NCI-H345 (cell line): ENCODE data around the gene ULBP1.
"Not testable (repeated sequence)": the region's sequence is repeated elsewhere in the genome, so short reads cannot be mapped to it uniquely, and the experiment has no call there.

ENCODE experiments used
- DNase-seq: peaks from one replicate; lab custom pipeline; 2025; lab: John Stamatoyannopoulos, UW

Gene ULBP1

DNA sequence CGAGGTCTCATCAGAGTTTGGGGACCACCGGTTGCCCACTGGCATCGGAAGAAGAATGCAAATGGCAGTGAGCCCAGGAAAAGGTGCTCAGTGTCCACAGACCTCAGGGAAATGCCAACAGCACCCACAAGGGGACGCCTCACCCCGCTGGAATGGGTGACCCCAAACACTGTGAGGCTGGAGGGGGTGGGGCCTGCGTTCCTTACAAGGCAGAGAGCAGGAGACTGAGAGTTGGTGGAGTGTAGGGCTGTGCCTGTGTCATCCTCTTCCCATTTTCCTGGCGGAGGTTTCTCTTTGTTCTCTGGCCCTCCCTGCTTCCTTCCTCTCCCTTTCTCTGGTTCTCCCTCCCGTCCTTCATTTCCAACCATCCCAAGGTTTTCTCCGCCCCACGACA, 9.8 kb upstream of the ULBP1 start:
- DNase-seq, result not testable (repeated sequence)

DNA sequence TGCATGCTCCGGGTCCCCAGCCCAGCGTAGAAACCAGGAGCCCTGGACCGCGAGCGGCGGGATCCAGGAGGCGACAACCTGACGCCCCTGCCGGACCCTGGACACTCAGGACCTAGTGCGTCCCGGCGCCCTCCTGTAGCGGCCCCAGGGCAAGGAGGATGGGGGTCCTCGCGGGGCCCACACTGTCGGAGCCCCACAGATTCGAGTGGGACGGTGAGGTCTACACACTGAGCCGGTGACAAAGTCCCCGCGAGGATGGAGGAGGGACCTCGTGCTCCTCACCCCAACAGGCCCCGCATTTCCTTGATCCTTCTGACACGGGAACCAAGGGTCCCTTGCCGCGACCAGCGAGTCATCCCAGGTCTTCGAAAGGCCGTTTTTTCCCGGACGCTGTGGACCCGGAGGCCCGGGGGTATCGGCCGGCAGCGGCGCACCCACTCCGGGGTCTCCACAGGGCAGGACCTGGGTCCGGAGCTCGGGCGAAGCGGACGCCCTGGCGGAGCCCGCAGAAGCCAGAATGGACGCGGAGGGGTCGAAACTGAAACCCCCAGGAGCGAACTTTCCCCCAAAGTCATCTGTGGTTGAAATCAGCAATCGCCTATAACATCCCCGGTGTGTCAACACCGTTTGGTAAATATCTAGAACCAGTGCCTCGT, 9.3 kb upstream of the ULBP1 start:
- DNase-seq, result not testable (repeated sequence)

DNA sequence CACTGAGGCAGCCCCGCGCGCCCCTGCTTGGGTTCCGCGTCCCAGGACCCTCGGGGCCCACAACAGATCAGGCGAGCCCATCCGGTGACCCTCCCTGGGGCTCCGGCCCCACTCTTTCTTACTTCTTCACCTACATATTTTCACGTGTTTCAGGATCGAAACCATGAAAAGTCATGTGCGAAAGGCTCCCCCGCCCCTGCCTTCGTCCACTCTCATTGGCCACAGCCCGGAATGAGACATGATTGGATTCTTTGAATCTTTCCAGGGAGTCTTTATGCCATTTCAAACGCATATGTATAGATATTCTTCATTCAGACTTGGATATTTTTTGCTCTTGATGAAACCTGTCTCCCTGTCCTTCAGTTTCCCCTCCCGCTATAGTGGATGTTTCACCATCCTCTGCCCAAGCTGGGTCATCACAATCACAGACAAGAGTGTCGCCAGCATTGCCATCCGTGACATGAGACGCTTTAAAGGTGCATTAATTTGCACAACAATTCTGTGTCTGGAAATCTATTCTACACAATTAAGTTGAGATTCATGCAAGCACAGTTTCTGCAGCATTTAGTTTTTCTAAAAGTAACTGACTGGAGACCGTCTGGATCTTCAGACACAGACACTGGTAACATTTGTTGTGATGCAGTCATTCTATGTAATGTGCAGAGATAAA, 8.6 kb upstream of the ULBP1 start:
- not testable (repeated sequence) for DNase-seq

DNA sequence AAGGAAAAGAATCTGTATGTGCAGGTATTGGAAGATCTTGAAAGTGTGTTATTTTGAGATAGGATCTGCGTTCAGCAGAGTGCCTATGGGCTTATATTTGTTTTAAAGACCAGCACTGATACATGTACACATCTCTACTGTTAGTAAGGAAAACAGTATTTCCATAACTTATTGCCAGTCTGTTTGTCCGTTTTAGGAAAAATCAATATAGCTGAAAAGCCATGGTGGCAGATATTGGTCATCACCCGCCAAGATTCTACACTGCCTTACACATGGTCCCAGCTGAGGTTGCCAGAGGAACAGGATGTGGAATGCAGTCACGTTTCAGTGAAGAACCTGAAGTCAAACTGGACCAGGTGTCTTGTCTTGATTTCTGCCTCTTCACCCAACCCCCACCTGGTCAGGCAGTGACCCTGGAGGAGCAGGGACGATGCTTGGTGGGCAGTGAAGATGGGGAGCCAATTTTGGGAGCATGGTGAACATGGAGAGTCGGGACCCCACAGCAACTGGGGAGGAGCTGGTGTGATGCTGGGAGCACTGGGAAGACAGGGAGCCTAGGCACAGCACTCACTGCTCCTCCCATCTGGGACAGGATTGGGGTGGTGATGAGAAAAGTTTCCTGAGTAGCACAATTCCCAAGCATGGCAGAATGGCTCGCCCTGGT, 8.0 kb upstream of the ULBP1 start:
- DNase-seq, result not testable (repeated sequence)

DNA sequence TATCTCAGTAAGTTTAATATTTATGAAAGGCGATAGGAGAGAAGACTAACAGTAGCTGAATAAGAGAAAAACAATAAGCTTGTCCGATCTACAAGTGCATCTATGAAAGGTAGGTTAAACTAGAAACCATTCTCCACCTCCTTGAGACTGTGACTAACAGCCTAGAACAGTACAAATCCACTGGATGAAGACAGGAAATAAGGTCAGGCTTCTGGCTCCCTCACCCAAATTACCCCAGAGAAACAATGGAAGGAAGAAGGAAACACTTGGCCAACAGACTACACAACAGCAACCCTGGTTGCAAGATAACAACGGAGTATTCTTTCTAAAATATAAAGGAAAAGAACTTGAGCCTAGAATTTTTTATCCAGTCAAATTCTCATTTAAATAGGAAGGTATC, 5.6 kb upstream of the ULBP1 start:
- not testable (repeated sequence) for DNase-seq

DNA sequence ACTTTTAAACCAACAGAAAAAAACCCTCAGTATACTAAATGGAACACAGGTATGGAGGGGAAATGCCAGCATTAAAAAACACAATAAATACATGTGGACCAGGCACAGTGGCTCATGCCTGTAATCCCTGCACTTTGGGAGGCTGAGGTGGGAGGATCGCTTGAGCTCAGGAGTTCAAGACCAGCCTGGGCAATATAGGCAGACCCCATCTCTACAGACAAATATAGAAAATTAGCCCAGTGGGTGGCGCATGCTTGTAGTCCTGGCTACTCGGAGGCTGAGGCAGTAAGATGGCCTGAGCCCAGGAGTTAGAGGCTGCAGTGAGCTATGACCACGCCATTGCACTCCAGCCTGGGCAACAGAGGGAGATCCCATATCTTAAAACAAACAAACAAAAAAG, 3.9 kb upstream of the ULBP1 start:
- not testable (repeated sequence) for DNase-seq

DNA sequence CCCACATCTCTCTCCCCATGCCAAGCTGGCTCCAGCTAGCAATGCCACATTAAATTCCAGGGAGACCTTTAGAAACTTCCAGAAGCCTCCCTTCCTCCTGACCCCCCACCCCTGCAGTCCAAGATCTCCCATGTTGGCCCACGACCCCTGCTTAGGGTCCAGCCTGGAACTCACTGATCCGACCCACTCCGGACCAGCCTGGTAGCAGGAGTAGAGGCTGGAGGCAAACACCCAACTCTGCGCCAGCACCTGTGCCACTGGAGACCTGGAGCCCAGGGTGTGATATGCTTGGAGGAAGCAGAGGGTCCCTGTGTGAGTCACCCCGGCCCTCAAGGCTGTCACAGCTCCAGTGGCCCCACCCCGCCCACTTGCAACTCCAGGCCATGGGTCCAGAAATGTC, 3.3 kb upstream of the ULBP1 start:
- no peak for DNase-seq

DNA sequence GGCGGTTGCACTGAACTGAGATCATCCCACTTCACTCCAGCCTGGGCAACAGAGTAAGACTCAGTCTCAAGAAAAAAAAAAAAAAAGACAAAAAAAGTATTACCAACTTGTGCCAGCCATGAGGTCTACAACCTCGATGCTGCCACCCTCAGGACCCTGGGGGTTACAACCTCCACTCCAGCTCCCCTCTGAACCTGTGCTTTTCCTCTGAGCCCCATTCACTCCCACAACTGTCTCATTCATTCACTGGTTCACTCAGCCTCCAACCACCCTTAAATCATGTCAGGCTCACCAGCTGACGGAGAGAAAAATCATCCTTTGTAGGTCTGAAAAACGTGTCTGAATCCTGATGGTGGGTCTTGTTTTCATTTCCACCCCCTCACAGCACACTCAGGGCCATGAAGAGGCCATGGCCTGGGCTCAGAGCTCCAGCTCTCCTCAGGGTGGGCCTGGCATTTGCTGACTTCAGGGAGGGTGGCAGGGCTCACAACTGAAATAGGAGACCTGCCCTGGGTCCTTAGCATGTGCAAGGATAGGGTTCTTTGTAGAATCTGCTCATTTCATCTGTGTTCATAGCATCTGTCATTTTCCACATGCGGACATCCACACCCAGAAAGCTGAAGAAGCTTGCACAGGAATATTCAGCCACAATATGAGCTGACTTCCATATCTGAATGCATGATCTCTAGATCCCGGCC, 1.9 kb upstream of the ULBP1 start:
- peak; percentile 7 for DNase-seq

DNA sequence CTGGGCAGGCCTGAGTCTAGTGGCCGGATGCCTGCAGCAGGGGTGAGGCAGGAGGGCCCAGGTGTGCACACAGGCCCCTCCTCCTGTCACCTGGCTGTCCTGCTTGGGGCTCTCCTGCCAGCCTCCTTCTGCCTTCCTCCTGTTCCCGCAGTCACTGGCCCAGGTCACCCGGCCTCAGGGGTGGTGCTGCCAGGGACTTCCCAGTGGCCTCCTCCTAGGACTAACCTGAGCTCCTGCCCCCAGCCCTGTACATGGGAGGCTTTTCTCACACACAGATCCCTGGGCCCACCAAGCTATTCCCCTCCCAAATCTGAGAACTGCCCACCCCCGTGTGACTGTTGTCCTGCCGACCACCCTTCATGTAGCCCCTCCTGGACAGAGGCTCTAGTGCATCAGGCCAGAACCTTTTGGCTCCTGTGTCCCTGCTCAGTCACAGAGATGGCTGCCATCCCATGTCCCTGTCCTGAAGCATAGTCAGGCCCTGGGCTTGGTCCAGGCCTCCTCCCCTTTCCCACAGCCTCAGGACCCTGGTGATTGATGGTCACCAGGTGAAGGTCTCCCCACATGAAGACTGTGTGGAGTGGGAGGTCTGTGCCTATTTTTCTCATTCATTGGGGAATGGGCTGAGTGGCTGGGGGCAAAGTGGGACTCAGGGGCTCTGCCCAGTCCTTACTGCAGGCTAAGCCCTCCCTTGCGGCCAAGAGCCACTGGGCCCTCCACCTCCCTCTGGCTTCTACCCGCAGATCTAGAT, 1.1 kb upstream of the ULBP1 start:
- DNase-seq, result no peak

DNA sequence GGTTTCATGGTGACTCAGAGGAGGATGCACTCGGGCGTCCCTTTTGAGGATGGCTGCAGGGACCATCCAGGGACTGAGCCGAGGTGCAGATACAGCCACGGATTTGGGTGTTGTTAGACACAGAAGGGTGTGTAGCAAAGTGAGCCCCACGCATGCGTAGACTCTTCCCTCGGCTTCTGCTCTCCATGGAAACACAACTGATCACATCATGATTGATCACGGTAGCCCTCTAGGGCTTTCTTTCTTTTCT, 606 bp upstream of the ULBP1 start:
- peak; percentile 72 for DNase-seq

DNA sequence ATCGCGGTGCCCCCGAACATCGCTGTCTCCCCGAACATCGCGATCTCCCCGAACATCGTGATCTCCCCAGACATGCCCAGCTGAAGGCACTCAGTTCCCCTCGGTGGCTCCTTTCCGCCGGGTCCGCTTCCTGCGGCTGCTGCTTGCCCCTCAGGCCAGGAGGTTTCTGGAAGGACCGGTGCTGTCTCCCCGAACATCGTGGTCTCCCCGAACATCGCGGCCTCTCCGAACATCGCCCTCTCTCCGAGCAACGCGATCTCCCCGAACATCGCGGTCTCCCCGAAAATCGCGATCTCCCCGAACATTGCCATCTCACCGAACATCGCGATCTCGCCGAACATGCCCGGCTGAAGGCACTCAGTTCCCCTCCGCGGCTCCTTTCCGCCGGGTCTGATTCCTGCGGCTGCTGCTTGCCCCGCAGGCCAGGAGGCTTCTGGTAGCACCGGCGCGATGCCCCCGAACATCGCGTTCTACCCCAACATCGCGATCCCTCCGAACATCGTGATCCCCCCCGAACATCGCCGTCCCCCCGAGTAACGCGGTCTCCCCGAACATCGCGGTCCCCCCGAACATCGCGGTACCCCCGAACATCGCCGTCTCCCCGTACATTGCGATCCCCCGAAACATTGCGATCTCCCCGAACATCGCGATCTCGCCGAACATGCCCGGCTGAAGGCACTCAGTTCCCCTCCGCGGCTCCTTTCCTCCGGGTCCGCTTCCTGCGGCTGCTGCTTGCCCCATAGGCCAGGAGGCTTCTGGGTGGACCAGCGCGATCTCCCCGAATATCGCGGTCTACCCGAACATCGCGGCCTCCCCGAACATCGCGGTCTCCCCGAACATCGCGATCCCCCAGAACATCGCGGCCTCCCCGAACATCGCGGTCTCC, 808 bp downstream of the ULBP1 start:
- no peak for DNase-seq

DNA sequence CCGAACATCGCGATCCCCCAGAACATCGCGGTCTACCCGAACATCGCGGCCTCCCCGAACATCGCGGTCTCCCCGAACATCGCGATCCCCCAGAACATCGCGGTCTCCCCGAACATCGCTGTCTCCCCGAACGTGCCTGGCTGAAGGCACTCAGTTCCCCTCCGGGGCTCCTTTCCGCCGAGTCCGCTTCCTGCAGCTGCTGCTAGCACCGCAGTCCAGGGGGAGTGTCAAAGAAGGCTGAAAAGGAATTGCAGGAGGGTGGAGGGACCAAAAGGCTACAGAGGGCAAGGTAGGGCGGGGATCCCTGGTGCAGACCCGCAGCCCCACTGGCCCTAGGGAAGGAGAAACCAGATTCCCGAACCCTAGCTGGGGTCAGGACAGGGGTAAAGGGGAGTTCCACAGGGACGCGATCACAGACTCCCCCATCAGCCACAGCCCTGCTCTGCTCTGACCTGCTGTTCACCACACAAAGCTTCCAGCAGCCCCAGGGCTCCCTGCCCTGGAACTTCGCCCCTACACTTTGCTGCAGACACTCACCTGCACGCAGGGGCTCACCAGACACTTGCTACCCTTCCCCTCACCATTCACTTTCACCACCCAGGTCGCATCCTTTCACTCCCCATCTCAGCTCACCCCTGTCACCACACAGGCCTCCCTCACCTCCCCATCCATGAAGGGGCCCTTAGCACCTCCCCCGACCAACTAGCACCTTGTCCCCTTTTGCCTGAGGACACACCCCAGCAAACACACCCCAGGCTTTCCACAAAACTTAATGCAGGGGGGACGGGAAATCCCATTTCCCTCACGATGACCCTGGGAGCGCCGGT, 1.7 kb downstream of the ULBP1 start:
- no peak for DNase-seq

DNA sequence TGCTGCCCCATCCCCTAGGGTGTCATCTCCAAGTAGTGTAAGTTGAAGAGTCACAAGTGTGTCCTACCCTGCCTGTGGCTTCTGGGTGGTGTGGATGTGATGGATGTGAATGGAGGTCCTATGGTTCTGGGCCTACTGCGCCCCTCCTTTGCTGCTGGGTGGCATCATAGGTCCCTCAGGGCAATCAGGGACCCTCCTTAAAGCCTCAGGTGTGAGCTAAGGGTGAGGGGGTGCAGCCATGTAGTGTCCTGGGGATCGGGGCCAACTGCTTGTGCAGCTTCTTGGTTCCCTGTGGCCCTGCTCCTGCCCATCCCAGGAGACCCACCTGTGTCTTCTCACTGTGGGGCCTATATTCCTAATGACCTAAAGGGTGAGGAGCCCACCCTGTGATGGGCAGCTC, 2.6 kb downstream of the ULBP1 start:
- not testable (repeated sequence) for DNase-seq

DNA sequence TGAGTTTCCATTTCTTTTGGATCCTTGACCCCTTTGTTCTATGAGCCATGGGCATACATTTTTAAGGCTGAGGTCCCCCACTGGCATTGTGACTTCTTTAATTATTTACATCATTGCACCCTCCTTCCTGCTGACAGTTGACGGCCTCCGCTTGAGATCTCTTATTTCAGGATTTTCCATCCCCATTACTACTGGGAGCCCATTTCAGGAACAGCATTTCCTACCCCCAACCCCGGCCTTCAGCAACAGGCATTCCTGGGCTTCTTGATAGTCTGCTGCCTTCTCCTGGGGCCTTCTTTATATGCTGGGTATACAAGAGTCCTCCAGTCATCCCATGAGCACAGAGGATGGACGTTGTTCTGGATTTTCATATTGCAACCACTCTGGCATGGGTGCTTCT, 3.8 kb downstream of the ULBP1 start:
- DNase-seq, result no peak

DNA sequence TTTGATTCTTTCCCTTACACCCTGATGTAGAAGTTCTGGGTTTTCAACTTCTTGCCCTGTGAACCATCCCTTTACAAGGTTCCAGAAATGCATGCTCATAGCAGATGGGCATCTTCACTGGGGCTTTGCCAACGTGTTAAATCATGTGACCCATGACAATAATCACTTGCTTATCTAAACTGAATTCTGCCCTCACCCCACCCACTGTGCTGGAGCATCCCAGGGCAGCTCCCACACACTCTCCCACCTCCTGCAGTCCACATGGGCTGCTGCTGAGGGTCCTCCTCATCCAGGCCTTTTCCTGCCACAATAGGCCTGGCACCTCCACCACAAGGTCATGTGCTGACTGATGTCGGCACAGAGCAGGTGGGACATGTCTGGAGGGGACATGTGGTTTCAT, 4.3 kb downstream of the ULBP1 start:
- DNase-seq, result not testable (repeated sequence)

DNA sequence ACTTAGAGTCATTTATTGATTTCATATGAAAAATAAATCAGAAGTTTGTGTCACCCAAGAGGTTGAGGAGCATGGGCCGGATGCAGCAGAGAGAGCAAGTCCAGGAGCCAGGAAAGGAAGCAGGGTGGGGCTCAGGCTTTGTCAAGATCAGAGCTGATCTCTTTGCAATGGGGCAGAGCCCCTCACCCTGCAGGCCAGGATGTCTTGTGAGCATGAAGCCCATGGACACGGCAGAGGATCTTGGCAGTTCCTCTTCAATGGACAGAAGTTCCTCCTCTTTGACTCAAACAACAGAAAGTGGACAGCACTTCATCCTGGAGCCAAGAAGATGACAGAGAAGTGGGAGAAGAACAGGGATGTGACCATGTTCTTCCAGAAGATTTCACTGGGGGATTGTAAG, 5.2 kb downstream of the ULBP1 start:
- not testable (repeated sequence) for DNase-seq

DNA sequence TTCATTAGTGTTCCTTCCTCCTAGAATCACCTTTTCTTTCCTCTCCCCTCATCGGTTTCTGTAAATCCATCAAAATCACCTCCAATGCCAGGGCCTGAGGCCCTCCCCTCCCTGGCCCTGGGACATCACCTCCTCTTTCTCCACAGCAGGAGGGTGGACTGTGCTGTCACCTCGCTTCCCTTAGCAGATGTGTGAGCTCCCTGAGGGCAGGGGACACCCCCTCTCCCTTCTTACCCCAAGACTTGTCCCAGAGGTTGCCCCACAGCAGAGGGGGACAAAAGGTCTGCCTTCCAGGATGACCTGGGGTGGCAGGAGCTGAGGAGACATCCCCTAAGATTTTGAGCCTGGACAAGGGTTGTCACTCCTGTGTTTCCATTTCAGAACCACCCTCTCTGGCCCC, 5.9 kb downstream of the ULBP1 start:
- no peak for DNase-seq

DNA sequence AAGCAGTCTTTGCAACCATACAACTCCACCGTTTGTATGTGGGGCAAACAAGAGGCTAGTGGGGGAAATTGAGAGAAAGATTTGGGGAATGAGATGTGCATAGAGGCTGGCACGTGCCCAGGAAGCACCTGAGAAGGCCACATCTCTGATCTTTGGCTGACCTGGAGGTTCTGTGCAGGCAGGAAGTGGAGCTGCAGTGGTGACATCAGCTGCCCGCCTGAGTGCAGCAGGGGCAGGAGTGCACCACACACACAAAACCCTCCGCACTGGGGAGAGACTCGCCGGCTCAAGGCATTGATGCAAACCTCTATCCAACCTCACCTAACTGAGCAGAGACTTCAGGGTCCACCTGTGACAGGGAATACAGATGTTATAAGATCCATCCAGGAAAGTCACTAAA, 10.7 kb downstream of the ULBP1 start:
- not testable (repeated sequence) for DNase-seq

DNA sequence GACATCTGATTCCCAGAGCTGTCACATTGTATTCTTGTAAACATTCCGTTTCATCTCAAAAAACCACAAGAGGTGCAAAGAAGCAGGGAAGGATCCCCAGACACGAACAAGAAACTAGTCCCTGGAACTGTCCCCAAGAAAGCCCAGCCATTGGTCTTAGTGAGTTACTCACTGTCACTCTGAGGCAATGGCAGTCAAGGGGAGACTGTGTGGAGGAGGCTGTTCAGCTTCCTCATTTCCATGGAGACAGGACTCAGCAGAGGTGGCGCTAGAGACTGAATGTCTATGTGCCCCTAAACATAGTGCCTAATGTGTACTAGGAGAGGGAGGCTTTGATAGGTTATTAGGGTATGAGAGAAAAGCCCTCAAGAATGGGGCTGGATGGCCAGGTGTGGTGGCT, 11.1 kb downstream of the ULBP1 start:
- DNase-seq, result no peak

DNA sequence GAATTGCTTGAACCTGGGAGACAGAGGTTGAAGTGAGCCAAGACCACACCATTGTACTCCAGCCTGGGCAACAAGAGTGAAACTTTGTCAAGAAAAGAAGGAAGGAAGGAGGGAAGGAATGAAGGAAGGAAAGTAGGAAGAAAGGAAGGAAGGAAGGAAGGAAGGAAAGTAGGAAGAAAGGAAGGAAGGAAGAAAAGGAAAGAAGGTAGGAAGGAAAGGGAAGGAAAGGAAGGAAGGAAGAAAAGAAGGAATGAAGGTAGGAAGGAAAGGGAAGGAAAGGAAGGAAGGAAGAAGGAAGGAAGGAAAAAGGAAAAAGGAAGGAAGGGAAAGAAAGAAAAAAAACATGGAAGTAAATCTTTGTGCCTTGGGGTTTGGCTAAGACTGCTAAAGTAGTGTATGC, 11.7 kb downstream of the ULBP1 start:
- no peak for DNase-seq
